HG03196 (cell line): ENCODE measurements around the gene MEGF6.

Source experiments
- ATAC-seq: cut with Tn5 transposase; IDR thresholded peaks from one replicate; pipeline ENCODE4 v1.9.1; 2021; ENCODE audit not compliant: unreplicated experiment

The MEGF6 gene

GRCh38 chr1:3475839-3476573, 135.3 kb downstream of the MEGF6 start:
- ATAC-seq, result no peak

- no peak for ATAC-seq
Measured at GRCh38 chr1:3474421-3474820, 136.9 kb downstream of the MEGF6 start.

DNA sequence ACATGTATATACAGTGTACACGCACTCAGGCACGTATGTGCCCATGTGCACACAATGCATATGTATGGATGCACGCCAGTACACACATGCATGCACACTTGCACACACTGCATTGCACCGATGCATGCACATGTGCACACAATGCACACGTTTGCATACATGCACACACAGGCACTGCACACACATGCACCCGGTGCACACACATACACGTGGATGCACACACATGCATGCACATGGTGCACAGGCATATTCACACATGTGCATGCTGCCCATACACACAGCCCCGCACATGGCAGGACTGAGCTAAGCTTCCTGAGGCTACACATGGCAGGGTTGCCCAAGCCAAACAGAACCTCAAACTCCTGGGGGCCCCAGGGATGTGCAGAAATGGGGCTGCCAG, 137.3 kb downstream of the MEGF6 start:
- ATAC-seq, result no peak

- no peak for ATAC-seq
Measured at GRCh38 chr1:3473381-3473844, 137.9 kb downstream of the MEGF6 start.

- ATAC-seq, result no peak
Measured at GRCh38 chr1:3472906-3473305, 138.4 kb downstream of the MEGF6 start.

DNA sequence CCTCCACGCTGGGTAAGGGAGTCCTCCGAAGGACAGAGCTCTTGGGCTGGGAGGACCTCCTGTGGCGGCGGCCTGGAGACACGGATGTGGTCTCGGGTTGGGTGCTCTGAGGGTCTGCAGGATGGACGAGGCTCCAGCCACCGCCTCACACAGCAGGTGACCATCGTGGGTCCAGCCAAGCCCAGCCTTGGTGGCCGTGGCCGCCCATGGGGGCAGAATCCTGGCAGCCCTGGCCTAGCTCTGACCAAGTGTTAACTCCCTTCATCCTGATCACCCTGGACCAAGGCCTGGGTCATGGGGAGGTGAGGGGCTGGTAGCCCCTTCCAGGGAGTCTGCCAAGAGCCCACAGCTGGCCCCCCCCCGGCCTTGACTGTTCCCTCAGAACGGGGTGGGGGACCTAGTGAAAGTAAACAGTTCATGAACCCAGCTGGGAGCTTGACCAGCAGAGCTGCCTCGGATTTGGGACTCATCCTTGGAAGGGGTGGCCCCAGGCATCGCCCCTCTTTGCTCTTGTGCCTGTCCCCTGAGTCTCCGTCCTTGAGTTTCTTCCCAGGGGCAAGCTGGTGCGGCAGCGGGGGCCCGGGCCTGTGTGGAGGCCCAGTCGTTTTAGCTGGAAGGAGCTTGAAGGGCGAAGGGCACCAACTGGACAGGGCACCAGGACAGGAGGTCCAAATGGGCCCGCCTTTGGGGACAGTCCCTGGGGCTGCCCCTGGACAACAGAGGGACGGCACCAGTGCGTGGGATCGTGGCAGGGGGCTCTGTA, 139.0 kb downstream of the MEGF6 start:
- no peak for ATAC-seq

DNA sequence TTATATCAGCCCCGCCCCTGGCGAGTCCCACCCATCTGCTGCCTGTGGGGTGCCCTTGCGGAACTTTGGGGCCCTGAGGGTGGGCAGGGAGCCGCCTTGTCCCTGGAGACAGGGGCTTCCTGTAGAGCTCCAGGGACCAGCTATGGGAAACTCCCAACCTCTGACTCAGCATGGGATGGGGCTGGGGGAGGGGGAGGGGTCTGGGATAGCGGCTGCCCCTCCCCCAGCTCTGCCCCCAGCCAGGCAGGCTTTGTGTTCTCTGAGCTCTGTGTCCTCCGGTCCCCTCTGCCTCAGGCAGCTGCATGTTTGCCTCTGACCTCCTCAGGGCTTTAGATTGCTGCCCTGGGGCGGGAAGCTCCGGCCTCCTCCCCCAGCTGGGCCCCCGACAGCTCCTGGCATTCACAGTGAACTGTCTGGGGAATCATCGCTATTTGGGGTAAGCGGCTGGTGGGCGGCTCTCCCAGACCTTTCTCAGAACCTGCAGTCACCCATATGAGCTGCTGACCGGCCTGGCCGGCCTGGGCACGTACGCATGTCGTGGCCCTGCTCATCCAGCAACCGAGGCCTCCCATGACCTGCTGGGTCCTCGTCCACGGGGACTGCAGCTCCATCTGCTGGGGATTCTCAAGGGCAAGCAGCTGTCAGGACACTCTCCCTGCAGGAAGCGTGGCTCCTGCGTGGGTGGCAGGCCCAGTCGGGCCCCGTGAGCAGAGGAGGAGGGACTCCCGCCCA, 139.8 kb downstream of the MEGF6 start:
- ATAC-seq, result no peak

- no peak for ATAC-seq
Measured at GRCh38 chr1:3470650-3471355, 140.5 kb downstream of the MEGF6 start.

- ATAC-seq, result no peak
Measured at GRCh38 chr1:3469849-3470649, 141.3 kb downstream of the MEGF6 start.

- ATAC-seq, result no peak
Measured at GRCh38 chr1:3469104-3469848, 142.0 kb downstream of the MEGF6 start.

DNA sequence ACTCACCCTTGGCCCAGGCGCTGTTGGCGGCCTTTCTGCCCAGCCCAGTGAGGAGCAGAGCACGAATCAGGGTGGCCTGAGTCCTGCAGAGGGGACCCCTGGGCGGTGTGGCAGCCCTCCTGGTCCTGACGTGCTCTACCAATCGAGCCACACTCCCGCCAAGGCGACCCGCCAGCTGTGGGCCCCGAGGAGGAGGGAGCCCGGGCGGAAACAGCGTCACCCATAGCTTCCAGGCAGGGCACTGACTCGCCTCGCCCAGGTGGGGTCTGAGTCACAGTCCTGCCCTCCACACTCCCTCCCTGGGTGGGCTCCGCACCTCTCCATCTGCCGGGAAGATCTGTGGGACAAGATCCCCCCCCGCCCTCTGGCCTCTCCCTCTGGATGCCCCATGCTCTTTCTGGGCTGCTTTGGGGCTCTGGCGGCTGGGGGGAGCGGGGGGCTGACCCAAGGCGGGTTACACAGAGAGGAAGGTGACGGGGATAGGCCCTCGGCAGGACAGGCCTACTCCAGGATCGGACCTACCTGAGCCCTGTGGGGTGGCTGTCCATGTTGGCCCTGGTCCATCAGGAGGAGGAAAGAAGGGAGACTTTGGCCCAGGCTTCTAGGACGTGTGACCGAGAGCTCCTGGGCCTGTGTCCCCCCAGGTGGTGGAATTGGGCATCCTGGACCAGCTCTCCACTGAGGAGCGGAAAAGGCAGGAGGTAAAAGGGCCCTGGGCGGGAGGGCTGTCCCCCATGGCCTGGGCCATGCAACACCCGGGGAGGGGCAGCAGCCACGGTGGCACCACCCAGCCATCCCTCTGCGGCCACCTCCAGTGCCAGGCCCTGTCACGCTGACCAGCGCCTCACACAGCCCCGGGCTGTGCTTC, 142.8 kb downstream of the MEGF6 start:
- ATAC-seq, result no peak

DNA sequence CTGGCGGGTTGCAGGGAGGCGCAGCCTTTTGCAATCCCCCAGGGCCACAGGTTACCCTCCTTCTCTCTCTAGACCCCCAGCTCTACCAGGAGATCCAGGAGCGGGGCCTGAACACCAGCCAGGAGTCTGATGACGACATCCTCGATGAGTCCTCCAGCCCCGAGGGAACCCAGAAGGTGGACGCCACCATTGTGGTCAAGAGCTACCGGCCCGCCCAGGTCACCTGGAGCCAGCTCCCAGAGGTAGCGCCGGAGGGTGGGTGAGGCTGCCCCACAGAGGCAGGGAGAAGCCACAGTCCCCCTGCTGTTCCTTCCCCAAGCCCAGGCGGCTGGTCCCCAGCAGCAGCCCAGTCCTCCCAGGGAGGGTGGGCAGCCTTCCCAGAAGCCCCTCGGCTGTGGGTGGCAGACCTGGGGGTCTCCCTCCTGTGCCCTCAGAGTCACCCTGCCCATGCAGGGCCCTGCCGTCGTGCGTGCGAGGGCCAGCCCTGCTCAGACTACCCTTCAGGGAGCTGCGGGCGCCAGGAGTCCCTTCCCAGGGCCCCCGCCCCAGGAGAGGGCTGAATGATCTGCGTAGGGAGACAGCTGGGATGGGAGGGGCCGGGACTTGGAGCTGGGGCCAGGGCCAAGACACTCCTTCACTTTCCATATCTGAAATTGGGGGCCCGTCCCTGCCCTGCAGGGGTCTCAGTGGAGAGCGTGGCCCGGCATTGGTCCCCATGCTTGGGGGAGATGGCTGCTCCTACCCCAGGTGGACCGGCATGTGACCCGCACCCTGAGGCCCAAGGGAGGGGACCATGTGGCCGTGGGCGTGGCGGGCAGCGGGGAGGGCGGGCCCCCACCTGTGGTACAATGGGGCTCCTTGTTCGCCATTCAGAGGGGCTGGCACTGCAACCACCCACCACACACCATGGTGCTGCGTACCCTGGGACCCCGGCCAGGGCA, 143.9 kb downstream of the MEGF6 start:
- no peak for ATAC-seq

DNA sequence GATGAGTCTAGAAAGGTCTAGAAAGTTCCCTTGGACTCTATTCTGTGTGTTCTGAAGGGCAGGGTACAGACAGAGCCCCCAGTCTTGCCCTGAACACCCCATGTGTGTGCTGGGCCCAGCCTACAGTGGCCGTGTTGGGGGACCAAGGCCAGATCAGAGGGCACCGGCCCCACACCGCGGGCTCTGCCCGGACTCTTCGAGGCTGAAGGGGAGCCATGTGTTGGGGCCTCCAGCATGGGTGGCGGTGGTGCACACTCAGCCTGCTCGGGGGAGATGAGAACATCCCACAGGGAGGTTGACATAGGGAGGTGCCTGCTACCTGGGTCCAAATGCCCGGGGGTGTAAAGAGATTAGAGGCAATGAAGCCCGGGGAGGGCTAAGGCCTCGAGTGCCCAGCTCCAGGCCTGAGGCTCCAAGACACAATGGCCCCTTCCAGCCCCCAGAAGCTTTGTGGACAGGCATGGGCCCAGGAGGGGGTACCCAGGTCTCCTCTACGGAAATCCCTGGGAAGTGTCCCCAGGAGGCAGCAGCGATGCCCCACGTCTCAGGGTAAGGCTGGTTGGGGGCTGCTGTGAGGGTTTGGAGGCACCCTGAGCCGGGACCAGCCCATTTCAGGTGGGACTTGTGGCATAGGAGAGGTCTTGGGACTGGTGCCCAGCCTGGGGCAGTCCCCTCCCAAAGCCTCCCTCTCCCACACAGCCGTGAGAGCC, 144.8 kb downstream of the MEGF6 start:
- ATAC-seq, result no peak

GRCh38 chr1:3465935-3466321, 145.4 kb downstream of the MEGF6 start:
- ATAC-seq, result no peak

DNA sequence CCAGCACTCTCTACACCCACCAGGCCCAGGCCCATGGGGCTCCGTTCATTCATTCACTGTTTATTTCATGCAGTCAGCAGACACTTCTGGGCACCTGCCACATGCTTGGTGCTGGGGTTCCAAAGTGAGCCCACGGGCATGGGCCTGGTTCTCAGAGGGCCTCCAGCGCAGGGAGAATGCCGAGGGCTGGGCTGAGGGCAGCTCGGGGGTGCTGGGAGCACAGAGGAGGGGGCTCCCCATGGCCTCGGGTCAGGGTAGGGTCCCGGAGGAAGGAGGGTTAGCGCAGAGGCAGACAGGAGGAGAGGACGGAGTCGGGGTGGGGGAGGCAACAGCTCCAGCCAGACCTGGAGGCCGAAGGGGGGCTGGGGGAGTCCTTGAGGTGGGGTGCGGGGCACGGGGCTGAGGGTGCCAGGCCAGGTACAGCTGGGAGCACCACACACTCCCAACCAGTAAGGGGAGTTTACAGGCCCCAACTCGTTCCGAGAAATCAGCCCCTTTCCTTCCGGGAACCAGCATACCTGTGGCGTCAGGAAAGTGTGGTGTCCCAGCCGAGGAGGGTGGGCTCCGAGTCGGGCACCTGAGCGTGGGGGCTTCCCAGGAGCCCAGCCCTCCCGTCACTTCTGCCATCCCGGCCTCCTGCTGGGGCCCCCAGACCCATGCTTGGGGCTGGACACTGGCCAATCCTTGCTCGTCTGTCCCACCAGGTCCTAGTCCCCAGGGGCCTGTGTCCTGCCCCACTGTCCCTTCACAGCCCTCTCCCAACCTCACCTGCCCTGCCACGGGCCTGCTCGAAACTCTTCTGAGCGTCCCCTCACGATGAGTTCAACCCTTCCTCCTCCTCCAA, 146.0 kb downstream of the MEGF6 start:
- no peak for ATAC-seq

DNA sequence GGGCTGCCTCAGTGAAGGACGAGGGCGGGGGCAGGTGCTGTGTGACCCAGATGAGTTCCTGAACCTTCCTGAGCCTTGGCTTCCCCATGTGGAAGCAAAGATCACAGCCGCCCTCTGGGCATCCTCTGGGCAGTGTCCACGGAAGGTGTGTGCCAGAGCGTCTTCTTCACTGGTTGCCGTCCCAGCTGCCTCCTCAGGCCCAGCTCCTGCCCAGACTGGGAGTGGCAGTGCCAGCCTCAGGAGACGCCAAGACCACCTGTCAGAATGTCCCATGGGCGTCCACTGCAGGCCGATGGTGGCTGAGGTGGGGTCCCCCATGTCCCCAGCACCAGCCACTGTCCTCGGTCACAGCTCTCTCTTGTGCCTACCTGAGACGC, 146.7 kb downstream of the MEGF6 start:
- no peak for ATAC-seq
